H1 (cell line): ENCODE measurements around the gene CCDC24. TPM values are rescaled to one million over a fixed set of nuclear protein-coding genes. Genes with fewer than 3 reads are reported as not detected.

Source experiments
- CTCF ChIA-PET: fragments of 300-600 bp; sonication (Branson Sonifier 250); formaldehyde crosslinking; loops from one replicate; lab custom pipeline; 2021; ENCODE audit not compliant: partially characterized antibody; lab: Charles Lee
- POLR2A ChIA-PET: fragments of 300-600 bp; sonication (Branson Sonifier 250); formaldehyde crosslinking; loops from one replicate; lab custom pipeline; 2021; ENCODE audit warnings: inconsistent platforms; ENCODE audit not compliant: partially characterized antibody; lab: Charles Lee
- DNase-seq, 2 experiments: peaks; one replicate each; pipeline versions ENCODE4 v3.0.0 to v3.0.0-alpha.2; 2010 to 2022; ENCODE audit warnings: low spot score in 2 of 2, low read depth in 1 of 2, mixed read lengths in 1 of 2
- FAIRE-seq: peaks from 2 replicates; lab custom pipeline; 2011; peaks lifted over from hg19 to GRCh38; lab: Jason Lieb, UNC
- H2AFZ ChIP-seq: 2 replicates; pipeline ENCODE4 v1.8.1; 2012; ENCODE audit warnings: low read length, inconsistent platforms
- H2AK5ac ChIP-seq: 2 replicates; pipeline ENCODE4 v1.6.1; 2013; ENCODE audit warnings: low read depth, low read length
- H2BK120ac ChIP-seq: replicated peaks from 2 replicates; pipeline ENCODE3; 2013; ENCODE audit warnings: low read depth, low read length, inconsistent platforms
- H2BK12ac ChIP-seq: 2 replicates; pipeline ENCODE4 v1.6.1; 2013; ENCODE audit warnings: low read depth, low read length
- H2BK15ac ChIP-seq: 2 replicates; pipeline ENCODE4 v1.6.1; 2013; ENCODE audit warnings: low read length
- H2BK20ac ChIP-seq: 2 replicates; pipeline ENCODE4 v1.6.1; 2013; ENCODE audit warnings: low read length
- H2BK5ac ChIP-seq: 2 replicates; pipeline ENCODE4 v1.6.1; 2013; ENCODE audit warnings: low read depth, low read length
- H3K14ac ChIP-seq: 2 replicates; pipeline ENCODE4 v1.6.1; 2013; ENCODE audit warnings: inconsistent platforms; ENCODE audit not compliant: insufficient read length
- H3K18ac ChIP-seq: 2 replicates; pipeline ENCODE4 v1.6.1; 2013; ENCODE audit warnings: low read length; ENCODE audit errors: extremely low read depth
- H3K23ac ChIP-seq: 2 replicates; pipeline ENCODE4 v1.6.1; 2013; ENCODE audit warnings: inconsistent platforms; ENCODE audit not compliant: insufficient read length
- H3K23me2 ChIP-seq: 2 replicates; pipeline ENCODE4 v1.6.1; 2013; ENCODE audit warnings: low read depth, low read length
- H3K27ac ChIP-seq: 2 replicates; pipeline ENCODE4 v1.6.1; 2011; ENCODE audit warnings: low read depth, low read length, inconsistent platforms
- H3K27me3 ChIP-seq, 4 experiments: replicated peaks in 1 of 4; 1 replicate in 1 of 4; 2 replicates in 3 of 4; pipeline versions ENCODE4 v1.6.1 to v1.8.1; 2011 to 2013; ENCODE audit warnings: low read length in 3 of 4, mild to moderate bottlenecking in 3 of 4, inconsistent platforms in 2 of 4, mixed read lengths in 2 of 4, moderate library complexity in 1 of 4; ENCODE audit not compliant: control insufficient read depth in 3 of 4, insufficient read depth in 3 of 4; ENCODE audit errors: extremely low read depth in 1 of 4
- H3K36me3 ChIP-seq, 4 experiments: 2 replicates each; pipeline versions ENCODE4 v1.6.1 to v1.8.1; 2011 to 2013; ENCODE audit warnings: mild to moderate bottlenecking in 4 of 4, low read length in 3 of 4, moderate library complexity in 2 of 4, control low read depth in 1 of 4, inconsistent platforms in 1 of 4; ENCODE audit not compliant: insufficient read depth in 4 of 4, control insufficient read depth in 2 of 4
- H3K4ac ChIP-seq: replicated peaks from 2 replicates; pipeline ENCODE3; 2013; ENCODE audit warnings: low read length, low read depth, mixed read lengths, inconsistent platforms; ENCODE audit not compliant: insufficient read length
- H3K4me1 ChIP-seq, 4 experiments: replicated peaks in 1 of 4; 1 replicate in 1 of 4; 2 replicates in 3 of 4; pipeline versions ENCODE4 v1.6.1 to v1.8.1; 2011 to 2013; ENCODE audit warnings: low read length in 3 of 4, inconsistent platforms in 2 of 4, mixed read lengths in 1 of 4; ENCODE audit not compliant: insufficient read depth in 4 of 4, control insufficient read depth in 3 of 4
- H3K4me2 ChIP-seq, 2 experiments: 2 replicates each; pipeline versions ENCODE4 v1.6.1 to v1.8.1; 2011 to 2013; ENCODE audit warnings: low read depth in 2 of 2, low read length in 2 of 2, control low read depth in 1 of 2, inconsistent platforms in 1 of 2, mild to moderate bottlenecking in 1 of 2; ENCODE audit not compliant: insufficient read depth in 1 of 2
- H3K4me3 ChIP-seq, 4 experiments: fragments of 200-600, 300-600 bp in 1 of 4; sonication (generic), shearing (Covaris generic), sonication (Bioruptor Twin) in 1 of 4; 2 replicates each; pipeline versions ENCODE4 v1.5.1 to v1.8.1; 2011 to 2016; ENCODE audit warnings: low read length in 4 of 4, low read depth in 3 of 4, control low read depth in 2 of 4, inconsistent platforms in 2 of 4, mild to moderate bottlenecking in 2 of 4, mixed read lengths in 1 of 4, moderate library complexity in 1 of 4; ENCODE audit not compliant: insufficient read depth in 2 of 4; ENCODE audit errors: extremely low read depth in 1 of 4
- H3K56ac ChIP-seq: replicated peaks from 2 replicates; pipeline ENCODE3; 2013; ENCODE audit warnings: low read depth, mild to moderate bottlenecking, mixed read lengths, low read length, inconsistent platforms; ENCODE audit not compliant: insufficient read length
- H3K79me1 ChIP-seq: 2 replicates; pipeline ENCODE4 v1.6.1; 2013; ENCODE audit warnings: low read depth, low read length, control low read depth
- H3K79me2 ChIP-seq, 2 experiments: 2 replicates each; pipeline versions ENCODE4 v1.6.1 to v1.8.1; 2012 to 2013; ENCODE audit warnings: low read length in 2 of 2, mild to moderate bottlenecking in 2 of 2, inconsistent platforms in 1 of 2; ENCODE audit not compliant: insufficient read depth in 2 of 2, control insufficient read depth in 1 of 2
- H3K9ac ChIP-seq, 4 experiments: replicated peaks in 1 of 4; 1 replicate in 1 of 4; 2 replicates in 3 of 4; pipeline versions ENCODE4 v1.6.1 to v1.8.1; 2011 to 2013; ENCODE audit warnings: low read depth in 3 of 4, low read length in 3 of 4, control low read depth in 2 of 4, mild to moderate bottlenecking in 2 of 4, moderate library complexity in 2 of 4, inconsistent platforms in 1 of 4; ENCODE audit errors: extremely low read depth in 1 of 4
- H3K9me3 ChIP-seq, 2 experiments: 2 replicates each; pipeline versions ENCODE4 v1.6.1 to v1.8.1; 2012 to 2013; ENCODE audit warnings: mild to moderate bottlenecking in 2 of 2, moderate library complexity in 2 of 2, control low read depth in 1 of 2, inconsistent platforms in 1 of 2, low read depth in 1 of 2, low read length in 1 of 2, mixed read lengths in 1 of 2; ENCODE audit not compliant: insufficient read depth in 2 of 2
- H4K20me1 ChIP-seq, 2 experiments: replicated peaks in 1 of 2; 2 replicates each; pipeline versions ENCODE3 to v1.8.1; 2011 to 2013; ENCODE audit warnings: inconsistent platforms in 2 of 2, low read length in 2 of 2, mild to moderate bottlenecking in 1 of 2; ENCODE audit not compliant: insufficient read depth in 2 of 2, control insufficient read depth in 1 of 2
- H4K5ac ChIP-seq: 2 replicates; pipeline ENCODE4 v1.6.1; 2013; ENCODE audit warnings: low read length, low read depth, mixed read lengths, inconsistent platforms; ENCODE audit not compliant: insufficient read length
- H4K8ac ChIP-seq: 2 replicates; pipeline ENCODE4 v1.8.0; 2013; ENCODE audit warnings: mild to moderate bottlenecking, moderate library complexity, low read length, inconsistent platforms; ENCODE audit not compliant: insufficient read depth; ENCODE audit errors: extremely low read depth
- H4K91ac ChIP-seq: replicated peaks from 2 replicates; pipeline ENCODE3; 2013; ENCODE audit warnings: low read length, mixed read lengths, inconsistent platforms; ENCODE audit not compliant: insufficient read length
- SRF ChIP-seq: IDR thresholded peaks from 2 replicates; pipeline ENCODE4 v1.6.1; 2011; ENCODE audit warnings: mild to moderate bottlenecking, low read depth, low read length, moderate library complexity
- YY1 ChIP-seq: IDR thresholded peaks from 2 replicates; pipeline ENCODE4 v1.6.1; 2011; ENCODE audit warnings: low read depth, mild to moderate bottlenecking, low read length
- WGBS, 2 experiments: shearing (Covaris generic) in 1 of 2; methylation state at CpG; one replicate each; pipeline versions ENCODE4 v1.1.6 to v1.1.7; 2013 to 2015; ENCODE audit warnings: low lambda C conversion rate in 2 of 2, mixed read lengths in 2 of 2, inconsistent platforms in 1 of 2, low coverage in 1 of 2, missing lambda C conversion rate in 1 of 2; ENCODE audit not compliant: insufficient replicate concordance in 2 of 2, insufficient coverage in 1 of 2, insufficient read length in 1 of 2; ENCODE audit errors: extremely low coverage in 1 of 2, missing lambda C conversion rate in 1 of 2; 5-methylcytosine and 5-hydroxymethylcytosine counted together
- polyA plus RNA-seq, 7 experiments: library from polyadenylated mRNA; depleted of rRNA in 3 of 7; stranded (reverse) in 5 of 7; unstranded in 2 of 7; fragments of >200 nt in 5 of 7; fragments of 200-250 nt in 2 of 7; gene quantifications; 1 replicate in 5 of 7; 2 replicates in 1 of 7; 4 replicates in 1 of 7; pipeline versions ENCODE4 v1.2.1 to v1.2.3, GENCODE V29; 2011 to 2013; ENCODE audit warnings: missing spikeins in 2 of 7, mixed read lengths in 2 of 7
- total RNA-seq: library from RNA; stranded (reverse); fragmentation: NEBNext Ultra II Directional; extraction: Animal tissue kit (Norgen Biotek cat#: 25700); gene quantifications from 2 replicates; pipeline ENCODE4 v1.2.1, GENCODE V29; 2021
- TF ChIP-seq, protein P1 (sequence below): IDR thresholded peaks from 2 replicates; pipeline ENCODE4 v1.6.1; 2012; ENCODE audit warnings: inconsistent platforms

The CCDC24 gene
- total and polyA plus RNA-seq, 2 of the 8 experiments (the other 6 are each of a cell fraction or from before 2014, with no cell fraction given) = 11.2 to 11.4 TPM

DNA sequence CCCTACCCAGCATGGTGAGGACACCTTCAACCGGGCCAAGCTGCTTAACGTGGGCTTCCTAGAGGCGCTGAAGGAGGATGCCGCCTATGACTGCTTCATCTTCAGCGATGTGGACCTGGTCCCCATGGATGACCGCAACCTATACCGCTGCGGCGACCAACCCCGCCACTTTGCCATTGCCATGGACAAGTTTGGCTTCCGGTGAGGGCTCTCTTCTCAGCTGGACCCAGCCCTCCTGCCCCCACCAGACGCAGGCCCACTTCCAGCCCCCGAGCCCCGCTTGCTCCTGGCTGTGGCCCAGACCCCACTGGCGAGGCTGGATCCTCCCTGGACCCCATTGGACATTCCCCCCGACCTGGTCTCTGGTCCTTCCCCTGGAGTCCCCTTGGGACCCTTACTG is 6.5 kb upstream of the CCDC24 start:
- Histone ChIP-seq H4K20me1 (peaks cover 0 to 20% of the 10 kb centered on the region in 2 experiments), H3K18ac (no peak overlapping the region), H3K27ac (no peak overlapping the region), H3K14ac (no peak overlapping the region), H4K91ac (no peak overlapping the region), H3K4me3 (no peak overlapping the region), H3K23ac (no peak overlapping the region), H3K4ac (no peak overlapping the region), H3K56ac (no peak overlapping the region), H2BK12ac (no peak overlapping the region), H2BK15ac (no peak overlapping the region), H2BK20ac (no peak overlapping the region), H3K4me1 (peaks cover 0 to 8% (median 6%) of the 10 kb centered on the region in 4 experiments; a peak in 6 of 7 replicates), H3K9me3 (no peaks in the 10 kb centered on the region), H2AFZ (no peak overlapping the region), H4K8ac (no peak overlapping the region), H3K36me3 (peaks cover 0 to 19% (median 9%) of the 10 kb centered on the region in 4 experiments; a peak in 4 of 8 replicates), H2BK5ac (no peak overlapping the region), H3K27me3 (no peaks in the 10 kb centered on the region), H3K79me2 (peaks cover 0 to 10% of the 10 kb centered on the region in 2 experiments; a peak in 2 of 4 replicates), H3K4me2 (no peak overlapping the region), H2BK120ac (no peak overlapping the region), H3K23me2 (peaks cover 8% of the 10 kb centered on the region), H3K79me1 (peaks cover 17% of the 10 kb centered on the region), H2AK5ac (no peak overlapping the region), H4K5ac (no peak overlapping the region), H3K9ac (no peak overlapping the region)
- 95% methylated on average over 15 of the region's 16 CpGs; no CpG with 5 or more reads in 1 of the 2 experiments for WGBS, 2 experiments
- CTCF ChIA-PET = interaction anchor here (1.9 kb wide), 1 partner anchor 50 kb away, joined by 5 read pairs; no protein-coding TSS in a partner anchor
- POLR2A ChIA-PET = interaction anchor here (1.2 to 13.6 kb wide), 3 partner anchors 12 to 47 kb away, joined by 4 to 189 read pairs (median 5); partner anchors contain the start of genes ATP6V0B, B4GALT2, DPH2 and SLC6A9
- TF ChIP-seq YY1 (no peak), SRF (no peak)
- TF ChIP-seq, protein P1, sequence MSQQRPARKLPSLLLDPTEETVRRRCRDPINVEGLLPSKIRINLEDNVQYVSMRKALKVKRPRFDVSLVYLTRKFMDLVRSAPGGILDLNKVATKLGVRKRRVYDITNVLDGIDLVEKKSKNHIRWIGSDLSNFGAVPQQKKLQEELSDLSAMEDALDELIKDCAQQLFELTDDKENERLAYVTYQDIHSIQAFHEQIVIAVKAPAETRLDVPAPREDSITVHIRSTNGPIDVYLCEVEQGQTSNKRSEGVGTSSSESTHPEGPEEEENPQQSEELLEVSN = no peak
- no peak for DNase-seq
- no peak for FAIRE-seq
